ENCODE results near the gene ZNF692.
"Not testable (repeated sequence)": the region's sequence is repeated elsewhere in the genome, so short reads cannot be mapped to it uniquely, and the experiment has no call there.

Gene ZNF692

GRCh38 chr1:248858891-248859889 lies at the start of gene ZNF692:
TSS of gene ZNF692 (minus strand) at chr1:248859085. CDS start at chr1:248858309, 776 bp downstream.
- DNase-seq (ENCODE audit: extremely low spot score, insufficient read length, low read depth) (peak; percentile 94), FAIRE-seq (peak; percentile 78)

DNA sequence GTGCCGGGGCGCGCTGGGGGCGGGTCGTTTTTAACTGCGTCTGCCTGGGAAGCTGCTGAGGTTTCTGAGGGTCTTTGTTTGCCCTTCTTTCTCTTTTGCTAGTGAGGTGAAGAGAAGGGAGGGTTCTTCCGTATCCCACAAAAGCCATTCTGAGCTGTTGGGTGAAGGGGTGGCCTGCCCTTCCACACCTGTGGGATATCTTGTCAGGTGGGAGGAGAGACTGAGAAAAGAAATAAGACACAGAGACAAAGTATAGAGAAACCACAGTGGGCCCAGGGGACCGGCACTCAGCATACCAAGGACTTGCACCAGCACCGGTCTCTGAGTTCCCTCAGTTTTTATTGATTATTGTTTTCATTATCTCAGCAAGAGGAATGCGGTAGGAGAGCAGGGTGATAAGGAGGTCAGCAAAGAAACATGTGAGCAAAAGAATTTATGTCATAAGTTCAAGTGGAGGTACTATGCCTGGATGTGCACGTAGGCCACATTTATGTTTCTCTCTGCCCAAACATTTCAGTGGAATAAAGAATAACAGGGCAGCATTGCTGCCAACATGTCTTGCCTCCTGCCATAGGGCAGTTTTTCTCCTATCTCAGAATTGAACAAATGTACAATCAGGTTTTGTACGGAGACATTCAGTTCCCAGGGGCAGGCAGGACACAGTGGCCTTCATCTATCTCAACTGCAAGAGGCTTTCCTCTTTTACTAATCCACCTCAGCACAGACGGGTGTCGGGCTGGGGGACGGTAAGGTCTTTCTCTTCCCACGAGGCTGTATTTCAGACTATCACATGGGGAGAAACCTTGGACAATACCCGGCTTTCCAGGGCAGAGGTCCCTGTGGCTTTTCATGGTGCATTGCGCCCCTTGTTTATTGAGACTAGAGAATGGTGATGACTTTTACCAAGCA lies 48.1 kb upstream of the ZNF692 start:
- DNase-seq (ENCODE audit: extremely low spot score, insufficient read length, low read depth) (no peak), FAIRE-seq (no peak)

DNA sequence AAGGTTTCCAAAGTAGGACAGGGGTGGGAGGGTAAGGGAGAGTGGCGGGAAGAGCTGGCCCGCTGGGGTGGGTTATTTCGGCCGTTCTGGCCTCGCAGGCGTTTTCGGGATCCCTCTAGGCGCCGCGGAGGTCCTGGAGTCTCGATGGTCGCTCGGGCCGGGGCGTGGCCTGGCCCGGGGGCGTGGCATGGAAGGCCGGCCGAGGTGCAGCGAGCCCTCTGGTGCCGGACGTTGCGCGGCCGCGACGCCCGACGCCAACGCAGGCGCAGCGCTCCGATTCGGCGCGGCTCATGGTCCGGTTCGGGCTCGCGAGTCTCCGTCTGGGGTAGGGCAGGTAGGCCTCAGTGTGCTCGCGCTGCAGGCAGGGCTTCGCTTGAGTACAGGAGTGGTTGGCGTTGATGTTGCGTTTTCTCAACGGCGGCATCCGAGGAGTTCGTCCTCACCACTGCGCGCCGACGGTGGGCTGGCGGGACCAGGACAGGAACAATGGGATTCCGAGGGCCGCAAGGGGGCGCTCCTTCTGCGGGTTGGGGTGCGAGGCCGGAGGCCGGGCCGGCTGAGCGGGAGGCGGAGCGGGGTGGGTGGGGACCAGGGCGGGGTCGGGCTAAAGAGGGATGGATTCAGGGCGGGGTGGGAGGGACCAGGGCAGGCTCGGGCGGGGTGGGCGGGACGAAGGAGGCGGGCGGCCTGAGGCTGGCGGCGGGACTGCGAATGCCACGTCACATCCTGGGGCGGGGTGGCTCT lies 47.3 kb upstream of the ZNF692 start, which contains the start of gene PGBD2:
Gene PGBD2, plus strand, starts transcription at position 227 of the 744 bp plus-strand sequence. CDS start 7,628 bp downstream, outside the sequence.
- peak; percentile 93 for FAIRE-seq
- peak; percentile 93 for DNase-seq (ENCODE audit: extremely low spot score, insufficient read length, low read depth)

DNA sequence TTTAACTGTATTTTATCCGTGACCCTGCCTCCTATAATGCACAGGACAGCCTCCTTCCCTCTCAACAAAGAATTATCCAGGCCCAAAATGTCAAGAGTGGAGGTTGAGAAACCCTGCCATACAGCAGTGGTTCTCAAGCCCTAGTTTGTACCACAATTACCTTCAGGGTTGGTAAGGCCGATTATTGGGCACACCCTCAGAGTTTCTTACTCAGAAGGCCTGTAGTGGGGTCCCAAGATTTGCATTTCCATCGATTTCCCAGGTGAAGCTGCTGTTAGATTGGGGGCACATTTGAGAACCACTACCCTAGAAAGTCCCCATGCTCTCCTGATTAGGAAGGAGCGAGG lies 46.8 kb upstream of the ZNF692 start:
- no peak for FAIRE-seq
- DNase-seq (ENCODE audit: extremely low spot score, insufficient read length, low read depth), result no peak

- no peak for DNase-seq (ENCODE audit: extremely low spot score, insufficient read length, low read depth)
- peak; percentile 5 for FAIRE-seq
Measured at GRCh38 chr1:248904437-248905216, 45.7 kb upstream of the ZNF692 start.

DNA sequence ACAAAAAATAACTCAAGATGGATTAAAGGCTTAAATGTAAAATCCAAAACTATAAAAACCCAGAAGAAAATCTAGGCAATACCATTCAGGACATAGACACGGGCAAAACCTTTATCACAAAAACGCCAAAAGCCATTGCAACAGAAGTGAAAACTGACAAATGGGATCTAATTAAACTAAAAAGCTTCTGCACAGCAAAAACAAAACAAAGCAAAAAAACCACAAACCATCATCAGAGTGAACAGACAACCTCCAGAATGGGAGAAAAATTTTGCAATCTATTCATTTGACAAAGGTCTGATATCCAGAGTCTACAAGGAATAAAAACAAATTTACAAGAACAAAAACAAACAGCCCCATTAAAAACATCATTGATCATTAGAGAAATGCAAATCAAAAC lies 42.7 kb upstream of the ZNF692 start:
- no peak for FAIRE-seq
- DNase-seq (ENCODE audit: extremely low spot score, insufficient read length, low read depth), result no peak

DNA sequence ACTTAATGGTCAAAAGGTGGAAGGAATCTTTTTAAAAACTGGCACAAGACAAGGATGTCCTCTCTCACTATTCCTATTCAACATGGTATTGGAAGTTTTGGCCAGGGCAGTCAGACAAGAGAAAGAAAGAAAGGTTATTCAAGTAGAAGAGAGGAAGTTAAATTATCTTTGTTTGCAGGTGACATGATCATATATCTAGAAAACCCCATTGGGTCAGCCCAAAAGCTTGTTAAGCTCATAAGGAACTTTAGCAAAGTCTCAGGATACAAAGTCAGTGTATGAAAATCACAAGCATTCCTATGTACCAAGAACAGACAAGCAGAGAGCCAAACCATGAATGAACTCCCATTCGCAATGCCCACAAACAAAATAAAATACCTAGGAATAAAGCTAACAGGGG lies 41.8 kb upstream of the ZNF692 start:
- no peak for FAIRE-seq

GRCh38 chr1:248897412-248898337 lies 38.8 kb upstream of the ZNF692 start:
- no peak for FAIRE-seq
- no peak for DNase-seq (ENCODE audit: extremely low spot score, insufficient read length, low read depth)

More for the DNA sequence above, 41.8 kb upstream of the ZNF692 start:
- DNase-seq (ENCODE audit: extremely low spot score, insufficient read length, low read depth), result no peak

- DNase-seq (ENCODE audit: extremely low spot score, insufficient read length, low read depth) (no peak), FAIRE-seq (no peak)
Measured at GRCh38 chr1:248894837-248895236, 36.0 kb upstream of the ZNF692 start.

DNA sequence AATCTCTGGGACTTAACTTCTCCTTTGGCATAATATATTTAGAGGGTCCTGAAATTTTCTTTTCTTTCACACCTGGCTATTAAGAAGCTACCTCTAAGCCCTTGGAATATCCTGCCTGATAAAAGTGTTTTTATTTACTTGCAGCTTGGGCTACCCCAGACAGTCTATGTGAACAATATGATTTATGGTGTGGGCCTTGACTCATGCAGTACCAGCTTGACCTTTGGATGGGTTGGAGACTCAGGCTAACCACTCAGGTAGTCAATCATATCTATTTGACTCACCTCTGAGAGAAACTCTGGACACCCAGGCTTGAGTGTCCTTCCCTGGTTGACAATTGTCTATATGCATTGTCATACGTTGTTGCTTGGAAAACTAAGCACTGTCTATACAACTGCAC lies 33.7 kb upstream of the ZNF692 start:
- FAIRE-seq (no peak), DNase-seq (ENCODE audit: extremely low spot score, insufficient read length, low read depth) (no peak)

- FAIRE-seq (no peak), DNase-seq (ENCODE audit: extremely low spot score, insufficient read length, low read depth) (no peak)
Measured at GRCh38 chr1:248891758-248892157, 32.9 kb upstream of the ZNF692 start.

- FAIRE-seq, result no peak
- no peak for DNase-seq (ENCODE audit: extremely low spot score, insufficient read length, low read depth)
Measured at GRCh38 chr1:248890549-248891498, 31.9 kb upstream of the ZNF692 start.

DNA sequence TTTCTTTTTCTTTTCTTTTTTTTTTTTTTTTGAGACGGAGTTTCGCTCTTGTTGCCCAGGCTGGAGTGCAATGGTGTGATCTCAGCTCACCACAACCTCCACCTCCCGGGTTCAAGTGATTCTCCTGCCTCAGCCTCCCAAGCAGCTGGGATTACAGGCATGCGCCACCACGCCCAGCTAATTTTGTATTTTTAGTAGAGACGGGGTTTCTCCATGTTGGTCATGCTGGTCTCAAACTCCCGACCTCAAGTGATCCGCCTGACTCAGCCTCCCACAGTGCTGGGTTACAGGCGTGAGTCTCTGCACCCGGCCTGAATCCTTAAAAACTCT lies 31.0 kb upstream of the ZNF692 start:
- not testable (repeated sequence) for DNase-seq (ENCODE audit: extremely low spot score, insufficient read length, low read depth); FAIRE-seq

GRCh38 chr1:248886237-248886895 lies 27.5 kb upstream of the ZNF692 start:
- FAIRE-seq (no peak), DNase-seq (ENCODE audit: extremely low spot score, insufficient read length, low read depth) (no peak)

DNA sequence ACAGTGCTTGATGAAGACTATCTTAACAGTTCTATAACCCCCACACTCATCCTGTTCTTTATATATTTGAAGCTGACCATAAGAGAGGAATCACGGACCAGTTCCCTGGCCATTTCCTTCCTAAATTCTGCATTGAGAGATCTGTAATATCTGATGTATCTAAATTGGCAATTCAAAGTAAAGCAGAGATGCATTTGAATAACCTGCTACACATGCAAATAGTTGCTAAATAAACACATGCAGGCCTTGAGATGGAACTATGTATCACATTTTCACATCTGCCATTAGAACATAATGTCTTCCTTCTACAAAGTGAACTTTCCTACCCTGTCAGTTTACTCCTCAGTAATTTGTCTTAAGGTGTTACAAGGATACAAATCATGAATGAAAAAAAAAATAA lies 26.8 kb upstream of the ZNF692 start:
- DNase-seq (ENCODE audit: extremely low spot score, insufficient read length, low read depth) (no peak), FAIRE-seq (no peak)

- FAIRE-seq, result no peak
- no peak for DNase-seq (ENCODE audit: extremely low spot score, insufficient read length, low read depth)
Measured at GRCh38 chr1:248884632-248885295, 25.9 kb upstream of the ZNF692 start.
